Fibroblast of skin of right biceps (primary cell): ENCODE results near the gene URB1.
"Not testable (repeated sequence)": the region's sequence is repeated elsewhere in the genome, so short reads cannot be mapped to it uniquely, and the experiment has no call there.

ENCODE experiments used
- DNase-seq: peaks from one replicate; pipeline ENCODE4 v3.0.0-alpha.2; 2013

The URB1 gene

GRCh38 chr21:32370998-32371766, 21.6 kb downstream of the URB1 start:
- DNase-seq: no peak

- not testable (repeated sequence) for DNase-seq
These were observed 23.9 kb downstream of the URB1 start for GRCh38 chr21:32368961-32369360.

DNA sequence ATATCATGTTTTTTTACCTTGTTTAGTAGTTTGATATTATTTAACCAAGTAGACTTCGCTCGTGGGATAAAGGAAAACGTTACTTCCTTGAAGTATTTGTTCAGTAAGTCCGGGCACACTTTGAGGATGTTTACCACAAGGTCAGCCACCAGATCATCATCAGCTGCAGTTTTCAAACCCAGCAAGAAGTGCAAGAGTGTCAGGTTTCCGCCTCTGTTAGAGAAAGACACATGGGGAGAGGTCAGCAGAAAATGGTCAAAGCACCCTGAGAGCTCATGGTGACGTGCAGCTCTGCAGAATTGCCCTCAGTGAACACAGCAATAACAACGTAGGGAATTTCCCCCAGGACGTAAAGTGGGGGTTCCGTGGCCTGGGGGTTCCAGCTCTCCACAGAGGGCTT, 24.4 kb downstream of the URB1 start:
- no peak for DNase-seq

DNA sequence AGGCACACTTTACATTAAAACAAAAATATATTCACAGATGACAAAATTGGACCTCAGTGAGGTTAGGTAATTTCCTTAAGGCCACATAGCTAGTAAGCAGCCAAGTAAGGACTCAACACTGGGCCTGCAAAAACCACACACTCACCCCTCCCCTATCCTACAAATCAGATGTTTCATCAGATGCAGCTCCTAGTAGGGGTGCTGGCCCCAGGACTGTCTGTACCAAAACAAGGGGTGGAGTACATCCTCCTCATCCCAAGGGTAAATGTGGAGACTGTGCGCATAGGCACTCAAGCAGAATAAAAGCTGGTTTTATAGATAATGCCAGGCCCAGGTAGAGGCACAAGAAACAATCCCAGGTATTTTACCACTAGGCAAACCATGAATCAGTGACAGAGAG, 25.7 kb downstream of the URB1 start:
- no peak for DNase-seq

DNA sequence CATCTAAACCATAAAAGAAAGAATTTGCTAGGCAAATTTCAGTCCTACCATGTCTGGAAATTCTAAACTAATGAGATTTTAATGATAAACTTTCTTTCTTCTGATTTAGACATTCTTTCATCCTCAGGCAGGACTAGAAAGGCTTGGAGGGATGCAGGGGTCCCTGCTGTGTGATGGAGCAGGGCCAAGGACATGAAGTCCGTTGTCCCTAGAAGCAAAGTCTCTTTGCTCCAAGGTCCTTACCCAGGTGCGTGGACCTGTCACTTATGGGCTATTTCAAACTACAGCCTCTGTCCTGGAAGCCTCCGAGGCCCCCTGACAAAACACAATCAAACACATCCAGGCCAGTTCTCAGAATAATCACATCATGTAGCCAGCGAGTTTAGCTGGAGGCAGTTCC, 26.6 kb downstream of the URB1 start:
- no peak for DNase-seq

DNA sequence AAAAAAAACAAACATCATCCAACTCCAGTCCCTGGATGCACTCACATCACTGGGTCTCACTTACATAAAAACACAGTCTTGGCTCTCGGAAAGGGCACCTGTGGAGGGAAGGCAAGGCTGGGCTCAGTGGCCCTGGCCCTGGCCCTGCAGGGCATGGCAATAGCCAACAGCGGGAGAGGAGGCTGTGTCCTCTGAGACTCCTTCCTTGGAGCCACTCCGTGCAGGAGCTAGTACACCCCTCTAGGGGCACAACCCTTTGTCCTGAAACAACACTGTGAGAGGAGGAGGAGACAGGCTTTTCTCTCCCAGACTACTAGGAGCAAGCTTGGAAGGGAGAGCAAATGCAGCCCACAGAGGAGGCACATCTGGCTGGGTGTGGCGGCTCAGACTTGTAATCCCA, 28.0 kb downstream of the URB1 start:
- no peak for DNase-seq

DNA sequence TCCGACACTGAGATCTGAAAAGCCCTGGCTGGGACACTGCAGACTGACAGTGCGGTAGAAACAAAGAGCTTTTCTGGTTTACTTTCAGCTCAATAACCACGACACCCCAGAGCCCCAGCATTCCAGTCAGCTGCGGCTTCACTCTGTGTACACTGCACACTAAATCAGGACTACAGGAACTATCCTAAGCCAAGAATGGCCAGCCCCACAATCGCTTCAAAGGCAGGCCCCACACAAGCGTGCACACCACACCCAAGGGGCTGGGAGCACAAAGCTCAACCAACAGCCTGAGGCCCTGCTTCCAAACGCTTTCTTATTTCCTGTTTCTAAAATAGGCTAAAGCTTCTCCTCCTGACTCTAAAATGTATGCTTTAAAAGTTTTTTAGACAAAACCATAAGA, 28.4 kb downstream of the URB1 start:
- DNase-seq: no peak

DNA sequence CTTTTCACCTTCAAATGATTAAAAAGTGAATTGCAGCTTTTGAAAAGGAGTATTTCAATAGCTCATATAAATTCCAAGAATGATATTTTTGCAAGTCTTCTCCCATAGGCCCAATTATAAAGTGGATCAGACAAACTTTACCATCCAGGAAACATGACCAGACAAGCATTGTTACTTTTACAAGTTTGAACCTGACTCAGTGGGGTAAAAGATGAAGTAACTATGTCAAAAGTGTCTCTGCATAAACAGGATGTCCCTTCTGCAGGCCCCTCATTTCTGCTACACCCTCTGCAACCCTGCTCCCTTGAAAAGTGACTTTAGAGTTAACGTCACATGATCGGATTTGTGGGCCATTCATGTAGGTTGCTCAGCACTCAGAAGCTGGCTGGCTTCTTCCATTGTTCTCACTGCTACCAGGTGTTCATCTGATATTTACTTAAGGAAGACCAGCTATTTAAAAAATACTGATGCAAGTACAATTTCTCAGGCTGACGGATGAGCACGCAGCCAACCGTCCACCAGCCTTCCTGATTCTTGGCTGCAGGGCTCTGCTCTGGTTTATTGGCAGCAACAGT, 32.3 kb downstream of the URB1 start:
- no peak for DNase-seq

GRCh38 chr21:32359719-32360260, 33.0 kb downstream of the URB1 start:
- no peak for DNase-seq

GRCh38 chr21:32356874-32357395, 35.9 kb downstream of the URB1 start:
- no peak for DNase-seq

DNA sequence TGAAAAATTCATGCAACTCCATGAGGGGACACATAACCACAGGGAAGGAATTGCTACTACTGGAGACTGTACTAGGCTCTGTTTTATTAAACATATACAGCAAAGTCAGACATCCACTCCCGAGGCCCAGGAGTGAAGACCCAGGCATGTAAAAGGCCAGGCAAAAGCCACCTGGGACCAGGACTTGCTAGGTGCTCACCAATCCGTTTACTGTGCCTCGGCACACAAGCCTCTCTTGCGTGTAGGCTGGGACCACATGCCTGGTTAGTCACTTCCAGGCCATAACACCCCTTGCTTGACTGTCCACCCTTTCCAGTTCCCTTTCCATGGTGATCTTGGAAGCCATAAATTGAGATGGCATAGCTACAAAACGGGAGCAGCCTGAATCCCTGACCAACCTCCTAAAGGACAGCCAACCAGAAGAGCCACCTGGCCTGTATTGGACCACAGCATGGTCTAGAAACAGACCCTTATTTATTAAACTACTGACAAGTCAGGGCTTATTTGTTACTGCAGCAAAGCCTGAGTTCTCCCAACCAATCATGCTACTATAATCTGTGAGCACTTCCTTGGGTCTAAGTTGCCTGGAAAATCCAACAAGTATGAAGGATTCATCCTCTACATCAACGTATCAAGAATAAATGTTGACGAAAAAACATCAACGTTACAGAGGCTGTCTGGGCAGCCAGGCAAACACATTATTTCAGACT, 39.7 kb downstream of the URB1 start:
- DNase-seq: no peak

GRCh38 chr21:32352526-32352925, 40.3 kb downstream of the URB1 start:
- DNase-seq: no peak

DNA sequence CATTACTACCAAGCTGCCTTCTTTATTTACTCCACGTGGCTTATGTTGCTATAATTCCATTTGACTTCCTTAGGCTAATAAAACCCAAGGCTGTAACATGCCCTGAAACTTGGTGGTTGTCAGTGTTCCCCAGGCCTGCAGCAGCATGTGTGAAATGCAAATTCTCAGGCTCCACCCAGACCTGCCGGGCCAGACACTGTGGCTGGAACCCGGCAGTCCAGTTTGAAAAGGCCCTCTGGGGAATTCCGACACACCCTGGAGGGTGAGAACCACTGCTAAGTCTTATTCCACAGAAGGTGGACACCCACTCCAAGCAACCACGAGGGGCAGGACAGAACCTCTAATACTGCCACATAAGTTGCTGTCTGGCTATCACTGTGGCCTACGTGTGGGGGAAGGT, 41.4 kb downstream of the URB1 start:
- DNase-seq: no peak

GRCh38 chr21:32350981-32351380, 41.8 kb downstream of the URB1 start:
- no peak for DNase-seq

DNA sequence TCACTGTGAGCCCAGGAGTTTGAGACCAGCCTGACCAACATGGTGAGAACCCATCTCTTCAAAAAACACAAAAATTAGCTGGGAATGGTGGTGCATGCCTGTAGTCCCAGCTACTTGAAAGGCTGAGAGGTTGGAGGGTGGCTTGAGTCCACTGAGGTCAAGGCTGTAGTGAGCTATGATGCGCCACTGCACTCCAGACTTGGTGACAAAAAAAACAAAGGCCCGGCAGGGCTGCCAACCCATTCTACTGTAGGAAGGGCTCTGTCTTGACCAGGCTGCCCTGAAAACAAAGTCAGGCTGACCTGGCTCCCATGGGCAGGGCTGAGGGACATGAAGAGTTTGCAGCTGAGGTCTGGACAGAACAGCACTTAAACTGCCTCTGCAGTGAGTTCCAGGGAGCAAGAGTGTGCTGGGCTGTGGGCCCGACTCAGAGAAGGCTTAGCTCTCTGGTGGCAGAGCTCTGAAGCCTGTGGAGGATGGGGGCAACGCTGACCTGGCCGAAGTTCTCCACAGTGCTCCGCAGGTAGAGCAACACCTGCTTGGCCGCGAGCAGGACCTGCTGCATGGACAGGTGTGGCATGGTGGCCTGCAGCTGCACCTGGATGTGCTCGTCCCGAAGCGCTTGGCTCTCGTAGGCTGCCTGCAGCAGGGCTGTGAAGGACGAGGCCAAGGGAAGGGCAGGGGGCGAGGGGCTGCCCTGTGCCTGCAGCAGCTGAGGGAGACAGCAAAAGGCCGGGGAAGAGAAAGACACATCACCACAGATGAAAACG, 42.4 kb downstream of the URB1 start:
- DNase-seq: no peak

DNA sequence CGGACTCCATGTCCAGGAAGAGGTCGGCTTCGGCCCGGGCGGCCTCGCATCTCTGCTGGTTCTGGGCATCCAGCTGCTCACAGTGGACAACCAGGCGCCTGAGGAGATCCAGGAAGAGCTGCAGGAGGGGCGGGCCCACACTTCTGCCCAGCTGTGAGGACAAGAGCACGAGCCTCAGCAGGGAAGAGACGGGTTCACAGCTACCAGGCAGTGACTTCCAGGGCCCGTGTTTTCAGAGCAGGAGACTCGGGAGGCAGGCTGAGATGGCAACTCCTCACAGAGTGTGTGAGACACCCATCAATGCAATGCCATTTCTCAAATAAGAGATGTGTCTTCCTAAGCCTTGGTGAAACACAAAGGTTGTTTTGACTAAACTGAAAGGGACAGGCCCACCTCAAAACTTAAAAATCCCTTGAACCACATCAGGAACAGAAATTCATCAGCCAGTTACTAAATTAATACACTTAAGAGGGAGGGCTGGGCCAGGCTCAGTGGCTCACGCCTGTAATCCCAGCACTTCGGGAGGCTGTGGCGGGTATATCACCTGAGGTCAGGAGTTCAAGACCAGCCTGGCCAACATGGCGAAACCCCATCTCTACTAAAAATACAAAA, 43.4 kb downstream of the URB1 start:
- DNase-seq: no peak

DNA sequence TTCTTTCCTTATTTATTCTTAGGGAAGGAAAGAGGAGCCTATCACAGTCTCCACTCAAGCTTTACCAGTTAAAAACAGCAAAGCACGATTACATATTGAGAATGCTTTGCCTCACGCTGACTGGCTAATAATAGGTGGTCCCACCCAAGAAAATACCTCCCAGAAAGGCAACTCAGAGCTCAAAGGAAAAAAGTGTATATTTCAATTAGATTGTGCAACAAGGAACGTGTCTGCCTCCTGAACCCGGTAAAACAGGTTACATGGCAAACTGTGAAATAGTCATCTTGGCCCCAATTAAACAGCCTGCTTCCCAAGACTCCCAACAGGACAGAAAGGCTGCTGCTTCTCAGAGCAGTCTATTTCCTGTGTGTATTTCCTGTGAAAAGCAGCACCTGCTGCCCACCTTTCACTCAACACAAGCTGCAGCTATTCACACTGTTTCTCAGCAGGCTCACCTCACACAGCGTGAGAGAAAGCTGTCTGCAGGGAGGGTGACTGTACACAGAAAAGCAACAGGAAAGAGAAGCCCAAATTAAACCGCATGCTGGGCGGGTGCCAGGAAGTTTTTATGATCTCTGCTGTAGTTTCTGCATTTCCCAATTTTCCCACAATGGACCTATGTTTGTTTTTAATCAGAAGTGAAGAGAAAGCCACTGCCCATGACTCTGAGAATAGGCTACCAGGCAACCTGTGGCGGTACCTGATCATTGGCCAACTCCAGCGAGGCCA, 44.0 kb downstream of the URB1 start:
- DNase-seq: no peak

- DNase-seq: no peak
These were observed 44.8 kb downstream of the URB1 start for GRCh38 chr21:32347977-32348376.

- no peak for DNase-seq
These were observed 45.5 kb downstream of the URB1 start for GRCh38 chr21:32347351-32347750.

GRCh38 chr21:32346951-32347350, 45.9 kb downstream of the URB1 start:
- DNase-seq: no peak
